ENCODE results near the gene IGSF21. TPM values are rescaled to one million over a fixed set of nuclear protein-coding genes. Genes with fewer than 3 reads are reported as not detected.

The IGSF21 gene
- total and polyA plus RNA-seq, 10 of the 15 experiments (the other 5 are each of a cell fraction or from before 2014, with no cell fraction given), result 0.03 to 0.49 TPM; not detected in 8

DNA sequence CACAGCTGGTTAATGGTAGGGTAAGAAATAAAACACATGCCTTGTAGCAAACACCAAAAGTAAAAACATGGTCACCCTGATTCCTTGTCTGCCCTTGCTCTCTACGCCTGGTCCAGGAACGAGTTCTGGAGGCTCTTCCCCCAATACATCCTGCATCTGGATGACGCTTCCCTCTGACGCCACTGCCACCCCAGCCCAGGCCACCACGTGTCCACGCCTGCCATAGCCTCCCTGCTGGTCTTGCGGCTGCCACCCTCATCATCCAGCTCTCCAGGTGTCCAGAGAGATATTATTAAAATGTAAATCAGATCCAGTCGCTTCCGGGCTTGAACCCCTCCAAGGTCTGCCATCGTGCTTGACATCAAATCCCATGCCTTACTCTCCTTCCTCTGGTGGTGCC, 39.3 kb downstream of the IGSF21 start:
- in situ Hi-C loops (cut with MboI) (no loop called here), intact Hi-C loops (cut with micrococcal nuclease; ENCODE audit: unreplicated experiment) (no loop called here)
- RAD21 ChIA-PET (ENCODE audit: unreplicated experiment), result no interaction called here
- POLR2A ChIA-PET, result no interaction called here
- no TSS peak for BruUV-seq (replicated peaks)
- SMC1A ChIA-PET (ENCODE audit: uncharacterized antibody, unreplicated experiment), result no interaction called here
- DNase-seq (ENCODE audit: low read depth, low spot score) (no peak), ATAC-seq (no peak), FAIRE-seq (no peak)
- Histone ChIP-seq H3K4me1 (ENCODE audit: control insufficient read depth, insufficient read depth, low read length) (no peaks in the 10 kb centered on the region), H3K79me2 (ENCODE audit: control insufficient read depth, insufficient read depth, low read length) (no peaks in the 10 kb centered on the region), H3K36me3 (ENCODE audit: control insufficient read depth in 2 of 2, insufficient read depth in 2 of 2, low read length in 1 of 2) (no peaks in the 10 kb centered on the region), H3K9ac (ENCODE audit: control insufficient read depth, insufficient read depth, low read length) (no peak overlapping the region), H2AFZ (ENCODE audit: control insufficient read depth, low read depth, low read length) (no peak overlapping the region), H3K27ac (ENCODE audit: control insufficient read depth, insufficient read depth) (no peak overlapping the region), H3K4me3 (no peak overlapping the region), H3K9me3 (replicated peaks; ENCODE audit: control insufficient read depth, insufficient read depth, low read length) (no peaks in the 10 kb centered on the region), H3K27me3 (replicated peaks in 1 of 2; ENCODE audit: control insufficient read depth in 2 of 2, insufficient read depth in 2 of 2, low read length in 1 of 2) (no peaks in the 10 kb centered on the region; a peak in 2 of 4 replicates), H4K20me1 (ENCODE audit: control insufficient read depth, insufficient read depth) (no peaks in the 10 kb centered on the region), H3K4me2 (ENCODE audit: control insufficient read depth, insufficient read depth) (no peak overlapping the region)
- 29% methylated on average over 10 of the region's 10 CpGs for WGBS (ENCODE audit: insufficient coverage, insufficient replicate concordance, low lambda C conversion rate, missing lambda C conversion rate)
- no peak for TF ChIP-seq KLF5 (IDR thresholded peaks at IDR 0.05; ENCODE audit: partially characterized antibody)
- CTCF ChIA-PET, result no interaction called here

- Histone ChIP-seq H3K27ac (ENCODE audit: control insufficient read depth, insufficient read depth) (no peak overlapping the region), H3K4me3 (no peak overlapping the region), H3K4me2 (ENCODE audit: control insufficient read depth, insufficient read depth) (no peak overlapping the region), H3K79me2 (ENCODE audit: control insufficient read depth, insufficient read depth, low read length) (no peaks in the 10 kb centered on the region), H4K20me1 (ENCODE audit: control insufficient read depth, insufficient read depth) (no peaks in the 10 kb centered on the region), H2AFZ (ENCODE audit: control insufficient read depth, low read depth, low read length) (no peak overlapping the region), H3K4me1 (ENCODE audit: control insufficient read depth, insufficient read depth, low read length) (no peaks in the 10 kb centered on the region), H3K9ac (ENCODE audit: control insufficient read depth, insufficient read depth, low read length) (no peak overlapping the region), H3K9me3 (replicated peaks; ENCODE audit: control insufficient read depth, insufficient read depth, low read length) (no peaks in the 10 kb centered on the region), H3K36me3 (ENCODE audit: control insufficient read depth in 2 of 2, insufficient read depth in 2 of 2, low read length in 1 of 2) (no peaks in the 10 kb centered on the region), H3K27me3 (replicated peaks in 1 of 2; ENCODE audit: control insufficient read depth in 2 of 2, insufficient read depth in 2 of 2, low read length in 1 of 2) (no peaks in the 10 kb centered on the region; a peak in 2 of 4 replicates)
- no TSS peak for BruUV-seq (replicated peaks)
- POLR2A ChIA-PET, result no interaction called here
- RAD21 ChIA-PET (ENCODE audit: unreplicated experiment), result no interaction called here
- DNase-seq (ENCODE audit: low read depth, low spot score), result no peak
- intact Hi-C loops (cut with micrococcal nuclease; ENCODE audit: unreplicated experiment), result no loop called here
- SMC1A ChIA-PET (ENCODE audit: uncharacterized antibody, unreplicated experiment), result no interaction called here
- CTCF ChIA-PET, result no interaction called here
- ATAC-seq, result no peak
- 38% methylated on average over 4 of the region's 4 CpGs for WGBS (ENCODE audit: insufficient coverage, insufficient replicate concordance, low lambda C conversion rate, missing lambda C conversion rate)
- in situ Hi-C loops (cut with MboI), result no loop called here
- no peak for FAIRE-seq
- no peak for TF ChIP-seq ZBTB4 (CRISPR knock-in tag; IDR thresholded peaks at IDR 0.05)
- TF ChIP-seq, protein P1, sequence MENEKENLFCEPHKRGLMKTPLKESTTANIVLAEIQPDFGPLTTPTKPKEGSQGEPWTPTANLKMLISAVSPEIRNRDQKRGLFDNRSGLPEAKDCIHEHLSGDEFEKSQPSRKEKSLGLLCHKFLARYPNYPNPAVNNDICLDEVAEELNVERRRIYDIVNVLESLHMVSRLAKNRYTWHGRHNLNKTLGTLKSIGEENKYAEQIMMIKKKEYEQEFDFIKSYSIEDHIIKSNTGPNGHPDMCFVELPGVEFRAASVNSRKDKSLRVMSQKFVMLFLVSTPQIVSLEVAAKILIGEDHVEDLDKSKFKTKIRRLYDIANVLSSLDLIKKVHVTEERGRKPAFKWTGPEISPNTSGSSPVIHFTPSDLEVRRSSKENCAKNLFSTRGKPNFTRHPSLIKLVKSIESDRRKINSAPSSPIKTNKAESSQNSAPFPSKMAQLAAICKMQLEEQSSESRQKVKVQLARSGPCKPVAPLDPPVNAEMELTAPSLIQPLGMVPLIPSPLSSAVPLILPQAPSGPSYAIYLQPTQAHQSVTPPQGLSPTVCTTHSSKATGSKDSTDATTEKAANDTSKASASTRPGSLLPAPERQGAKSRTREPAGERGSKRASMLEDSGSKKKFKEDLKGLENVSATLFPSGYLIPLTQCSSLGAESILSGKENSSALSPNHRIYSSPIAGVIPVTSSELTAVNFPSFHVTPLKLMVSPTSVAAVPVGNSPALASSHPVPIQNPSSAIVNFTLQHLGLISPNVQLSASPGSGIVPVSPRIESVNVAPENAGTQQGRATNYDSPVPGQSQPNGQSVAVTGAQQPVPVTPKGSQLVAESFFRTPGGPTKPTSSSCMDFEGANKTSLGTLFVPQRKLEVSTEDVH (IDR thresholded peaks at IDR 0.05; ENCODE audit: low read depth, partially characterized antibody), result no peak
- no peak for TF ChIP-seq STAT1 (conservative IDR thresholded peaks at IDR 0.05)
- TF ChIP-seq NBN (IDR thresholded peaks at IDR 0.05), result no peak
- no peak for TF ChIP-seq SIX5 (IDR thresholded peaks at IDR 0.05; ENCODE audit: low read depth, low read length, severe bottlenecking)
- no peak for TF ChIP-seq ZNF592 (IDR thresholded peaks at IDR 0.05)
- no peak for TF ChIP-seq RAD21 (IDR thresholded peaks at IDR 0.05; ENCODE audit: insufficient read depth, low read depth, low read length)
These were observed 40.1 kb downstream of the IGSF21 start for GRCh38 chr1:18147672-18148071.

All from GM12878 (cell line).